ENCODE measurements around the gene MYLK.

DNA sequence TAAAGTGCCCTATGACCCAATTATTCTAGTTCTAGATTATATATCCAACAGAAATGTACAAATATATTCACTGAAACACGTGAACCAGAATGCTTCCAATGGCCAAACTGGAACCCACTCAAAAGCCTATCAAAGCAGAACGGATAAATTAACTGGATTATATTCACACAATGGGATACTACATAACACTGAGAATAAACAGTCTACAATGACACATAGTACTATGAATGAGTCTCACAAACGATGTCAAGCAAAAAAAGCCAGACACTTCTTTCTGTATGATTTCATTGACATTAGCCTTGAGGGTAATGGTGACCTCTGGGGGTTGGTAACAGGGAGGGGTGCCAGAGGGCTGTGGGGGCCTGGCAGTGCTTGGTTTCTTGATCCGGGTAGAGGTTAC, 248.4 kb downstream of the MYLK start:
- TF ChIP-seq, protein P1, sequence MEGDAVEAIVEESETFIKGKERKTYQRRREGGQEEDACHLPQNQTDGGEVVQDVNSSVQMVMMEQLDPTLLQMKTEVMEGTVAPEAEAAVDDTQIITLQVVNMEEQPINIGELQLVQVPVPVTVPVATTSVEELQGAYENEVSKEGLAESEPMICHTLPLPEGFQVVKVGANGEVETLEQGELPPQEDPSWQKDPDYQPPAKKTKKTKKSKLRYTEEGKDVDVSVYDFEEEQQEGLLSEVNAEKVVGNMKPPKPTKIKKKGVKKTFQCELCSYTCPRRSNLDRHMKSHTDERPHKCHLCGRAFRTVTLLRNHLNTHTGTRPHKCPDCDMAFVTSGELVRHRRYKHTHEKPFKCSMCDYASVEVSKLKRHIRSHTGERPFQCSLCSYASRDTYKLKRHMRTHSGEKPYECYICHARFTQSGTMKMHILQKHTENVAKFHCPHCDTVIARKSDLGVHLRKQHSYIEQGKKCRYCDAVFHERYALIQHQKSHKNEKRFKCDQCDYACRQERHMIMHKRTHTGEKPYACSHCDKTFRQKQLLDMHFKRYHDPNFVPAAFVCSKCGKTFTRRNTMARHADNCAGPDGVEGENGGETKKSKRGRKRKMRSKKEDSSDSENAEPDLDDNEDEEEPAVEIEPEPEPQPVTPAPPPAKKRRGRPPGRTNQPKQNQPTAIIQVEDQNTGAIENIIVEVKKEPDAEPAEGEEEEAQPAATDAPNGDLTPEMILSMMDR (IDR thresholded peaks at IDR 0.05; ENCODE audit: insufficient read depth, low read length), result no peak
- no peak for TF ChIP-seq POLR2AphosphoS5 (IDR thresholded peaks at IDR 0.05; ENCODE audit: low read depth)

Measured in HL-60 (cell line).